GM12873 (cell line): Measurements from ENCODE around the gene CHRM5.

Source experiments
- CTCF ChIP-seq: IDR thresholded peaks from 2 replicates; pipeline ENCODE4 v1.5.1; 2012; ENCODE audit warnings: low read depth, mild to moderate bottlenecking, moderate library complexity, low read length, control low read depth; ENCODE audit not compliant: insufficient read depth; ENCODE audit errors: missing control alignments

The CHRM5 gene

DNA sequence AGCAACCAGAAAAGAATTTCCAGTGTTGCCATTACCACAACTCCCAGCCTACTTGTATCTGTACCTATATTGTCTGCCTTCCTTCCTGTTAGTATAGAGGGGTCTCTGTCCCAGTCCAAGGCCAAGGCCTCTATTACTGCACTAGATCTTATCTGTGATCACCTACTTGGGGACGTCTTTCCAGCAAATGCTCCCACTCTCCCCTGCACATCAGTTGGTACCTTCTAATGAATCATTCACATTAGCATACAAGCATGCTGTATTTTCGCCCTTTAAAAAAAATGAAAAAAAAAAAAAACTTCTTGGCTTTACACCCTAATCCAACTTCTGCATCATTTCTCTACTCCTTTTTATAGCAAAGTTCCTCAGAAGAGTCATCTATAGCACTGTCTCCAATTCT lies 75.5 kb downstream of the CHRM5 start:
- no peak for TF ChIP-seq CTCF

DNA sequence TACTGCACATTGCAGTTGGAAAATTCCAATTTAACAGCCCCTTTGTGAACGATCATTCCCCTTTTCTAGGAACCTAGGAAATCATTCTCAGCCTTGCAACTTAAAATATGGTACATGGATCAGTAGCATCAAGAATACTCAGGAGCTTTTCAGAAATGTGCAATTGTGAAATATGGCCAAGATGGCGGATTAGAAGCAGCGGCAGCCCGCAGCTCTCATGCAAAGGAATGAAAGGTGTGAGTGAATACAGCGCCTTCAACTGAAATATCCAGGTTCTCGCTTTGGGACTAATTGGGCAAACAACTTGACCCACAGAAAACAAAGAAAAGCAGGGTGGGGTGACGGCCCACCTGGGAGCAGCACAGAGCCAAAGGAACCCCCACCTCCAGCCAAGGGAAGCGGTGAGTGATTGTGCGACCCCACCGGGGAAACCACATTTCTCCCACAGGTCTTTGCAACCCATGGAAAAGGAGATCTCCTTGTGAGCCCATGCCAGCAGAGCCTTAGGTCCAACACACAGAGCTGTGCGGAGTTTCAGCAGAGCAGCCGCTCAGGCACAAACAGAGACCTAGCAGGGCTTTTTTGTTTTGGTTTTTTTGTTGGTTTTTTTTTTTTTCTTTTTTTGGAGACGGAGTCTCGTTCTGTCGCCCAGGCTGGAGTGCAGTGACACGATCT lies 78.3 kb downstream of the CHRM5 start:
- no peak for TF ChIP-seq CTCF

GRCh38 chr15:34047893-34048775 lies 79.8 kb downstream of the CHRM5 start:
- TF ChIP-seq CTCF = no peak

DNA sequence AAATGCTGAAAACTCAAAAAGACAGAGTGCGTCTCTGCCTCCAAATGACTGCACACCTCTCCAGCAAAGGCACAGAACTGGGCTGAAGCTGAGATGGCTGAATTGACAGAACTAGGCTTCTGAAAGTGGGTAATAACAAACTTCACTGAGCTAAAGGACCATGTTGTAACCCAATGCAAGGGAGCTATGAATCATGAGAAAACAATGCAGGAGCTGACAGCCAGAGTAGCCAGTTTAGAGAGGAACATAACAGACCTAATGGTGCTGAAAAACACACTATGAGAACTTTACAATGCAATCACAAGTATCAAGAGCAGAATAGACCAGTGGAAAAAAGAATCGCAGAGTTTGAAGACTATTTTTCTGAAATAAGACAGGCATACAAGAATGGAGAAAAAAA lies 80.8 kb downstream of the CHRM5 start:
- no peak for TF ChIP-seq CTCF

- no peak for TF ChIP-seq CTCF
Measured at GRCh38 chr15:34054081-34054707, 85.9 kb downstream of the CHRM5 start.

- no peak for TF ChIP-seq CTCF
Measured at GRCh38 chr15:34055868-34056595, 87.7 kb downstream of the CHRM5 start.
